Panc1 (cell line): Measurements from ENCODE around the gene TRRAP. TPM values are rescaled to one million over a fixed set of nuclear protein-coding genes. Genes with fewer than 3 reads are reported as not detected.

Source experiments
- ATAC-seq: fragments of 200-7000 bp; cut with Tn5 transposase; 2 replicates; pipeline ENCODE4 v1.9.1; 2020; ENCODE audit warnings: mild to moderate bottlenecking, moderate library complexity
- BruUV-seq: library from RNA; stranded (reverse); fragments of 400-500 nt; replicated peaks from 2 replicates; lab custom pipeline; 2021; lab: Mats Ljungman, UMichigan
- CTCF ChIA-PET: fragments of 300-600 bp; sonication (Branson Sonifier 250); formaldehyde crosslinking; loops from one replicate; lab custom pipeline; 2022; ENCODE audit warnings: antibody characterized with exemption; lab: Charles Lee
- POLR2A ChIA-PET: fragments of 300-600 bp; sonication (Branson Sonifier 250); formaldehyde crosslinking; loops from one replicate; lab custom pipeline; 2022; ENCODE audit warnings: antibody characterized with exemption; lab: Charles Lee
- DNase-seq: peaks from one replicate; pipeline ENCODE4 v3.0.0-alpha.2; 2010; ENCODE audit warnings: low read depth, low spot score
- H3K27ac ChIP-seq: 2 replicates; pipeline ENCODE4 v1.5.1; 2011; ENCODE audit warnings: mild to moderate bottlenecking, low read length, inconsistent platforms
- H3K27me3 ChIP-seq: fragments of 200-500 bp; sonication (Bioruptor generic); 2 replicates; pipeline ENCODE4 v1.6.0; 2014; ENCODE audit warnings: low read length, inconsistent platforms; ENCODE audit not compliant: control insufficient read depth, insufficient read depth
- H3K36me3 ChIP-seq: fragments of 200-500 bp; sonication (Bioruptor generic); 2 replicates; pipeline ENCODE4 v1.5.1; 2014; ENCODE audit warnings: inconsistent platforms, mild to moderate bottlenecking, low read length, moderate library complexity; ENCODE audit not compliant: control insufficient read depth, insufficient read depth
- H3K4me1 ChIP-seq: 2 replicates; pipeline ENCODE4 v1.5.1; 2011; ENCODE audit warnings: inconsistent platforms, mild to moderate bottlenecking, low read length, moderate library complexity; ENCODE audit not compliant: control insufficient read depth, insufficient read depth
- H3K4me3 ChIP-seq, 2 experiments: 2 replicates each; pipeline ENCODE4 v1.5.1; 2011 to 2012; ENCODE audit warnings: low read depth in 2 of 2, low read length in 2 of 2, mild to moderate bottlenecking in 2 of 2, inconsistent platforms in 1 of 2, moderate library complexity in 1 of 2
- H3K9me3 ChIP-seq: fragments of 200-500 bp; sonication (Bioruptor generic); 2 replicates; pipeline ENCODE4 v1.5.1; 2014; ENCODE audit warnings: low read depth, mild to moderate bottlenecking, inconsistent platforms, low read length, moderate library complexity; ENCODE audit not compliant: control insufficient read depth, insufficient read depth
- POLR2AphosphoS5 ChIP-seq: IDR thresholded peaks from 2 replicates; pipeline ENCODE4 v1.6.1; 2012; ENCODE audit warnings: mild to moderate bottlenecking, low read depth, low read length, moderate library complexity
- SIN3A ChIP-seq: IDR thresholded peaks from 2 replicates; pipeline ENCODE4 v1.6.1; 2012; ENCODE audit warnings: low read depth, mild to moderate bottlenecking, low read length, moderate library complexity, borderline replicate concordance; ENCODE audit not compliant: insufficient read depth
- TCF7L2 ChIP-seq: IDR thresholded peaks from 2 replicates; pipeline ENCODE4 v1.6.1; 2011; ENCODE audit warnings: mild to moderate bottlenecking, low read depth, low read length, inconsistent platforms
- in situ Hi-C: cut with HindIII; loops from 2 replicates; pipeline ENCODE4 v1.10.0; 2016; ENCODE audit warnings: low sequenced_read_pairs, low pct_unique_long_range_greater_than_20kb
- intact Hi-C: fragments of 100-400 bp; cut with micrococcal nuclease; formaldehyde crosslinking; loops from one replicate; pipeline ENCODE4 v1.10.0; 2022; ENCODE audit not compliant: unreplicated experiment
- total RNA-seq: library from RNA; stranded (reverse); gene quantifications from one replicate; pipeline ENCODE4 v1.2.1, GENCODE V29; 2021; ENCODE audit not compliant: unreplicated experiment
- TF ChIP-seq, protein P1 (sequence below): fragments of 450-650 bp; IDR thresholded peaks from 2 replicates; pipeline ENCODE4 v1.5.1; 2017; ENCODE audit warnings: mild to moderate bottlenecking
- TF ChIP-seq, protein P2 (sequence below), 2 experiments: IDR thresholded peaks; 2 replicates each; pipeline ENCODE4 v1.6.1; 2011 to 2012; ENCODE audit warnings: low read depth in 2 of 2, control low read depth in 1 of 2, low read length in 1 of 2, mild to moderate bottlenecking in 1 of 2, moderate library complexity in 1 of 2; ENCODE audit not compliant: insufficient read depth in 1 of 2

The TRRAP gene
- total RNA-seq, 1 experiment from 2014 or later, result 44.9 TPM

DNA sequence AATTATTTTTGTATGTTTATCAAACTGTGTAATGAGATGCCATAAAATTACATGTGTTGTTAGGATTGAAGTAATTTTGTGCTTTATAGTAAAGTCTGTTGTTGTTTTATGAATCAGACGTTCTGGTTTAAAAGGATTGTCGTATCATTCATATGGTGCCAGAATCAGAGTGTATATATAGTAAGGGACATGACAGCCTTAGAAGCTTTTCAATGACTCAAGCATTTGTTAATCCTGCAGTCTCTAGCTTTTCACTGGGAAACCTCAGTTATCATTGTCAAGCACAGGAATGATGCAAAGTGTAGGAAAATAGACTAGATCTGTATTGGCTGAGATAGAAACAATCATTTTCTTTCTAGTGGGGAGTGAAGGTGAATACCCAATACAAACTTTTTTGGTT lies 57.5 kb downstream of the TRRAP start:
- no peak for ATAC-seq
- BruUV-seq, result no TSS peak
- ChIA-PET CTCF (no interaction called here), POLR2A (interaction anchor here (0.5 kb wide), 1 partner anchor 27 kb away, joined by 16 read pairs; no protein-coding TSS in a partner anchor)
- no peaks in the 10 kb centered on the region for H3K9me3 ChIP-seq
- TF ChIP-seq SIN3A, result no peak
- no peak for TF ChIP-seq TCF7L2
- TF ChIP-seq, protein P1, sequence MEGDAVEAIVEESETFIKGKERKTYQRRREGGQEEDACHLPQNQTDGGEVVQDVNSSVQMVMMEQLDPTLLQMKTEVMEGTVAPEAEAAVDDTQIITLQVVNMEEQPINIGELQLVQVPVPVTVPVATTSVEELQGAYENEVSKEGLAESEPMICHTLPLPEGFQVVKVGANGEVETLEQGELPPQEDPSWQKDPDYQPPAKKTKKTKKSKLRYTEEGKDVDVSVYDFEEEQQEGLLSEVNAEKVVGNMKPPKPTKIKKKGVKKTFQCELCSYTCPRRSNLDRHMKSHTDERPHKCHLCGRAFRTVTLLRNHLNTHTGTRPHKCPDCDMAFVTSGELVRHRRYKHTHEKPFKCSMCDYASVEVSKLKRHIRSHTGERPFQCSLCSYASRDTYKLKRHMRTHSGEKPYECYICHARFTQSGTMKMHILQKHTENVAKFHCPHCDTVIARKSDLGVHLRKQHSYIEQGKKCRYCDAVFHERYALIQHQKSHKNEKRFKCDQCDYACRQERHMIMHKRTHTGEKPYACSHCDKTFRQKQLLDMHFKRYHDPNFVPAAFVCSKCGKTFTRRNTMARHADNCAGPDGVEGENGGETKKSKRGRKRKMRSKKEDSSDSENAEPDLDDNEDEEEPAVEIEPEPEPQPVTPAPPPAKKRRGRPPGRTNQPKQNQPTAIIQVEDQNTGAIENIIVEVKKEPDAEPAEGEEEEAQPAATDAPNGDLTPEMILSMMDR, result no peak
- no peak for TF ChIP-seq POLR2AphosphoS5
- TF ChIP-seq, protein P2, sequence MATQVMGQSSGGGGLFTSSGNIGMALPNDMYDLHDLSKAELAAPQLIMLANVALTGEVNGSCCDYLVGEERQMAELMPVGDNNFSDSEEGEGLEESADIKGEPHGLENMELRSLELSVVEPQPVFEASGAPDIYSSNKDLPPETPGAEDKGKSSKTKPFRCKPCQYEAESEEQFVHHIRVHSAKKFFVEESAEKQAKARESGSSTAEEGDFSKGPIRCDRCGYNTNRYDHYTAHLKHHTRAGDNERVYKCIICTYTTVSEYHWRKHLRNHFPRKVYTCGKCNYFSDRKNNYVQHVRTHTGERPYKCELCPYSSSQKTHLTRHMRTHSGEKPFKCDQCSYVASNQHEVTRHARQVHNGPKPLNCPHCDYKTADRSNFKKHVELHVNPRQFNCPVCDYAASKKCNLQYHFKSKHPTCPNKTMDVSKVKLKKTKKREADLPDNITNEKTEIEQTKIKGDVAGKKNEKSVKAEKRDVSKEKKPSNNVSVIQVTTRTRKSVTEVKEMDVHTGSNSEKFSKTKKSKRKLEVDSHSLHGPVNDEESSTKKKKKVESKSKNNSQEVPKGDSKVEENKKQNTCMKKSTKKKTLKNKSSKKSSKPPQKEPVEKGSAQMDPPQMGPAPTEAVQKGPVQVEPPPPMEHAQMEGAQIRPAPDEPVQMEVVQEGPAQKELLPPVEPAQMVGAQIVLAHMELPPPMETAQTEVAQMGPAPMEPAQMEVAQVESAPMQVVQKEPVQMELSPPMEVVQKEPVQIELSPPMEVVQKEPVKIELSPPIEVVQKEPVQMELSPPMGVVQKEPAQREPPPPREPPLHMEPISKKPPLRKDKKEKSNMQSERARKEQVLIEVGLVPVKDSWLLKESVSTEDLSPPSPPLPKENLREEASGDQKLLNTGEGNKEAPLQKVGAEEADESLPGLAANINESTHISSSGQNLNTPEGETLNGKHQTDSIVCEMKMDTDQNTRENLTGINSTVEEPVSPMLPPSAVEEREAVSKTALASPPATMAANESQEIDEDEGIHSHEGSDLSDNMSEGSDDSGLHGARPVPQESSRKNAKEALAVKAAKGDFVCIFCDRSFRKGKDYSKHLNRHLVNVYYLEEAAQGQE (IDR thresholded peaks at IDR 0.05; ENCODE audit: insufficient read depth in 1 of 2, low read depth in 2 of 2, low read length in 1 of 2), result no peak
- no peaks in the 10 kb centered on the region for H3K27me3 ChIP-seq
- H3K4me3 ChIP-seq, result no peak overlapping the region
- in situ Hi-C loops (no loop called here), intact Hi-C loops (no loop called here)
- H3K4me1 ChIP-seq, result no peaks in the 10 kb centered on the region
- no peak overlapping the region for H3K27ac ChIP-seq
- peaks cover 43% of the 10 kb centered on the region for H3K36me3 ChIP-seq
- DNase-seq, result no peak

DNA sequence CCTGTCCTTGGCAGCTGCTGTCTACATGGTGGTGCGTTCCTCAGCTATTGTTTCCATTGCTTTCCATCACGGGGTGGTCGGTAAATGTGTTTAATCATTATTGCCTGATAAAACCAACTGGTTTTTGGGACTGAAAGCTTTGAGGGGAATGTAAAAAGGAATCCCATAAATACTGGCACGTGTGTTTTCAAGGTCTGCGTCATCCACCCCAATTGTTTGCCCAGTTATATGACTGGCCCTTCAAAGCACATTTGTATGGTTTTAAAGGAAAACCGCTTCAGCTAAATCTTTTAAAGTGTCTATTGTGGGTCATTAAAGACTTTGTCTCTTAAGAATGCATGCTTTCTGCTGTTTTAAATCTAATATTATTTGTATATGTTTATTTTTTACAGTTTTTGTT lies 65.0 kb downstream of the TRRAP start:
- Histone ChIP-seq H3K27ac (no peak overlapping the region), H3K9me3 (no peaks in the 10 kb centered on the region), H3K36me3 (peaks cover 26% of the 10 kb centered on the region), H3K4me3 (no peak overlapping the region), H3K4me1 (no peaks in the 10 kb centered on the region), H3K27me3 (no peaks in the 10 kb centered on the region)
- ChIA-PET CTCF (no interaction called here), POLR2A (no interaction called here)
- TF ChIP-seq SIN3A, result no peak
- TF ChIP-seq, protein P2 (IDR thresholded peaks at IDR 0.05; ENCODE audit: insufficient read depth in 1 of 2, low read depth in 2 of 2, low read length in 1 of 2), result no peak
- TF ChIP-seq POLR2AphosphoS5, result no peak
- no peak for TF ChIP-seq TCF7L2
- TF ChIP-seq, protein P1, result no peak
- intact Hi-C loops (no loop called here), in situ Hi-C loops (no loop called here)
- BruUV-seq, result no TSS peak
- DNase-seq (no peak), ATAC-seq (no peak)
